T-helper 1 cell treated with Interleukin-12 subunit alpha and Interleukin-12 subunit beta and Interleukin-4 antibody, amounts not matched to agents 30 μg/mL and 1 μg/mL, for 36 hours (primary cell): Measurements from ENCODE around the gene CEP164.

Source experiments
- H3K27ac Mint-ChIP-seq: one replicate; pipeline ENCODE4 v1.8.0; 2021; ENCODE audit warnings: mild to moderate bottlenecking, mixed read lengths
- H3K27me3 Mint-ChIP-seq: one replicate; pipeline ENCODE4 v1.8.0; 2021; ENCODE audit warnings: low read depth, mixed read lengths
- H3K36me3 Mint-ChIP-seq: one replicate; pipeline ENCODE4 v1.8.0; 2021; ENCODE audit warnings: low read depth, mixed read lengths
- H3K4me1 Mint-ChIP-seq: one replicate; pipeline ENCODE4 v1.8.0; 2021; ENCODE audit warnings: low read depth, mixed read lengths
- H3K4me3 Mint-ChIP-seq: one replicate; pipeline ENCODE4 v1.8.0; 2021; ENCODE audit warnings: mild to moderate bottlenecking, moderate library complexity, mixed read lengths
- H3K9me3 Mint-ChIP-seq: one replicate; pipeline ENCODE4 v1.8.0; 2021; ENCODE audit warnings: mixed read lengths

The CEP164 gene

DNA sequence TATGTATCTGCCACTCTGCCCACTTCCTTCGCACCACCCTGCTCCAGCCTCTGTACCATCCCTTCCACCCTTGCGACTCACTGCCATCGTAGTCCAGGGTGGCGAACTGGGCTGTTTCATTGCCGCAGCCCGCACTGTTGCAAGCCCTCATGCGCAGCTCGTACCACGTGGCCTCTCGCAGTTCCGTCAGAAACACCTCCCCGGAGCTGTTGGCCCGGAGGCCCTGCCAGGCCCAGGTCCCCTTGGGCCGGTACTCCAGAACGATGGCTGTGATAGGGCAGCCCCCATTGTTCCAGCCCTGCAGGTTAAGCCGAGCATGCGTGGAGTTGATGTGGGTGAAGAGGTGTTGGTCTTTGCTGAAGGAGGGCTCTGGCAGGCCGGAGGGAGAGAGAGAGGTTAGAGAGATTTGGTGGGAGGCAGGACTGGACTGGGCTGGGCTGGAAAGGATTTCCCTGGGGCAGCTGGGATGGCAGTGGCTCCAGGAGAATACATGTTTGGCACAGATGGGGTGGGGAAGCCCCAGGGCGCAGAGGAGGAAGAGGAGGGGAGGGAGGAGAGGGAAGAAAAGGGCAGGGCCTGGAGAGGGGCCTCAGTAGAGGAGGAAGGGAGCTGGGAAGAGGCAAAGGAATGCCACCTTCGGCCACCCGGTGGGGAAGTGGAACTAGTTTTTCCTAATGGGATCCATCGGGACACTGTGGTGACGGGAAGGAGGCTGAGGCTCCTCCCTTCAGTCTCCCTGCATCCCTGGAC lies 109.6 kb downstream of the CEP164 start:
- Mint-ChIP-seq H3K27ac (no peak overlapping the region), H3K27me3 (peaks cover 13% of the 10 kb centered on the region), H3K4me3 (no peak overlapping the region), H3K36me3 (no peaks in the 10 kb centered on the region), H3K9me3 (no peaks in the 10 kb centered on the region), H3K4me1 (no peaks in the 10 kb centered on the region)

DNA sequence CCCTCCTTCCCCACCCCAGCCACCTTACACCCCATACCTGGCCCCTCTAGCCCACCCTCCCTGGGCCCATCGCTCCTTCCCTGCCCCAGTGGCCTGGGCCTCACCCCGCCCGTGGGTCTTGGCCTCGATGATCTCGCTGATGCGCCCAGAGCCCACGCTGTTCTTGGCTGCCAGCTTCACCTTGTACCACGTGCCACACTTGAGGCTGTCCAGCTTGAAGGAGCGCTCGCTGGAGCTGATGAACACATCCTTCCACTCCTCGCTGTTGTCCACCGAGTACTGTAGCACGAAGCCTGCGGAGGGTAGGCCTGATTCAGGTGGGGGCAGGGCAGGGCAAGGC lies 110.1 kb downstream of the CEP164 start:
- no peaks in the 10 kb centered on the region for H3K4me1 Mint-ChIP-seq
- peaks cover 14% of the 10 kb centered on the region for H3K27me3 Mint-ChIP-seq
- H3K36me3 Mint-ChIP-seq, result no peaks in the 10 kb centered on the region
- no peaks in the 10 kb centered on the region for H3K9me3 Mint-ChIP-seq
- no peak overlapping the region for H3K27ac Mint-ChIP-seq
- no peak overlapping the region for H3K4me3 Mint-ChIP-seq

DNA sequence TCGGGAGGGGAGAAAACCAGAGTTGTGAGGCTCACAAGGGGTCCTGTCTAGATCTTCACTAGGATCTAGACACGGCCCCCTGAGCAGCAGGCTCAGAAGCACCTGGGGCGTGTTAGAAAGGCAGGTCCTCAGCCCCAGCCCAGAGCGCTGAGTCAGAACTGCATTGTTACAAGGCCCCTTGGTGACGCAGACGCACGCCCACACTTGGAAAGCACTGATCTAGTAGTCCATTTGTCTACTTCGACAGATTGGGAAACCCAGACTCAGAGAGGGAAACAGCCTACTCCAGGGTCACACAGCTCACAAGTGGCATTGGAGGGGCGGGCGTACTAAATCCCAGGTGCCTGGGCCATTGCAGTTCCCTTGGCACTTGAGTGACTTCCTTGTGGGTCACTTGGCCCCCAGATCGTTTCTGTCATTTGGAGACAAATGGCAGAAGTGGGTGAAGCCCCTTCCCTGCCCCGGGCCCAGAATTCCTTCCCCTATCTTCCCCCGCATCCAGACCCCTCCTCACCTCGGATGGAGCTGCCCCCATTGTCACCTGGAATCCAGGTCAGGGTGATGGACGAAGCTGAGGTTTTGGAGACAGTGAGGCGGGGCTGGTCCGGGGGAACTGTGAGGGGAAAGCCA lies 110.8 kb downstream of the CEP164 start:
- Mint-ChIP-seq H3K4me3 (no peak overlapping the region), H3K4me1 (no peaks in the 10 kb centered on the region), H3K36me3 (no peaks in the 10 kb centered on the region), H3K9me3 (no peaks in the 10 kb centered on the region), H3K27me3 (peaks cover 14% of the 10 kb centered on the region), H3K27ac (no peak overlapping the region)

DNA sequence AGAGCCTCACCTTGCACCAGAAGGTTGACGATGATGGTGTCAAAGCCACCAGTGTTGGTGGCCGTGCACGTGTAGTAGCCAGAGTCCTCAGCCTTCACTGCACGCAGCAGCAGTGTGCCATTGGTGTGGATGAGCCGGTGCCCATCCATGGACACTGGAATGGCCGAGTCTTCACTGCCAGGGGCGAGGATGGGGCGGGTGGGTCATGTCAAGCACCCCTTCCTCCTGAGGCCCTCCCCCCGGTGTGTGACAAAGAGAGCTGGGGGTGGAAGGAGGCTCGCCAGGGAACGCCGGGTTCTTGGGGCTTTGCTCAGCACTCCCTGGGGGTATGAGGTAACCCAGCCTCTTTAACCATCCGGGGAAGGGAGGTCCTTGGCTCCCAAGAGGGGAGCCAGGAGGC lies 111.6 kb downstream of the CEP164 start:
- no peak overlapping the region for H3K27ac Mint-ChIP-seq
- H3K4me1 Mint-ChIP-seq, result no peaks in the 10 kb centered on the region
- no peaks in the 10 kb centered on the region for H3K36me3 Mint-ChIP-seq
- no peak overlapping the region for H3K4me3 Mint-ChIP-seq
- H3K27me3 Mint-ChIP-seq, result peaks cover 19% of the 10 kb centered on the region
- no peaks in the 10 kb centered on the region for H3K9me3 Mint-ChIP-seq

DNA sequence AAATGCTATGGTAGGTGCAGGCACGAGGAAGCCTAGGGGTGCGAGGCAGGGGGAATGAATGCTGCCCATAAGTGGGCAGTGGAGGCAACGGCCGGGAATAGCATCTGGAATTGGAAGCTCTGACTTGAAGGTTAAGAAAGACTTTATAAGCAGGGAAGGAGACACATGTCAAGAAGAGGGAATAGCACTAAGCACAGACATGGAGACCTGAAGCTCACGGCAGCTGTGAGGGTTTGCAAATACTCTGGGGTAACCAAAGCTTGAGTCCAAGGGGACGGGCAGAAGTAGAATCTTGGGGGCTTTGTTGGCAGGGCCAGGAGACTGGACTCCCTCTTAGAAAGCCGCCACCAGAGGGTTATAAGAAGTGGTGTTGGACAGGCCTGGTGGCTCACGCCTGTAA lies 112.6 kb downstream of the CEP164 start:
- Mint-ChIP-seq H3K27me3 (peaks cover 25% of the 10 kb centered on the region), H3K36me3 (no peaks in the 10 kb centered on the region), H3K4me1 (no peaks in the 10 kb centered on the region), H3K9me3 (no peaks in the 10 kb centered on the region), H3K27ac (no peak overlapping the region), H3K4me3 (no peak overlapping the region)

DNA sequence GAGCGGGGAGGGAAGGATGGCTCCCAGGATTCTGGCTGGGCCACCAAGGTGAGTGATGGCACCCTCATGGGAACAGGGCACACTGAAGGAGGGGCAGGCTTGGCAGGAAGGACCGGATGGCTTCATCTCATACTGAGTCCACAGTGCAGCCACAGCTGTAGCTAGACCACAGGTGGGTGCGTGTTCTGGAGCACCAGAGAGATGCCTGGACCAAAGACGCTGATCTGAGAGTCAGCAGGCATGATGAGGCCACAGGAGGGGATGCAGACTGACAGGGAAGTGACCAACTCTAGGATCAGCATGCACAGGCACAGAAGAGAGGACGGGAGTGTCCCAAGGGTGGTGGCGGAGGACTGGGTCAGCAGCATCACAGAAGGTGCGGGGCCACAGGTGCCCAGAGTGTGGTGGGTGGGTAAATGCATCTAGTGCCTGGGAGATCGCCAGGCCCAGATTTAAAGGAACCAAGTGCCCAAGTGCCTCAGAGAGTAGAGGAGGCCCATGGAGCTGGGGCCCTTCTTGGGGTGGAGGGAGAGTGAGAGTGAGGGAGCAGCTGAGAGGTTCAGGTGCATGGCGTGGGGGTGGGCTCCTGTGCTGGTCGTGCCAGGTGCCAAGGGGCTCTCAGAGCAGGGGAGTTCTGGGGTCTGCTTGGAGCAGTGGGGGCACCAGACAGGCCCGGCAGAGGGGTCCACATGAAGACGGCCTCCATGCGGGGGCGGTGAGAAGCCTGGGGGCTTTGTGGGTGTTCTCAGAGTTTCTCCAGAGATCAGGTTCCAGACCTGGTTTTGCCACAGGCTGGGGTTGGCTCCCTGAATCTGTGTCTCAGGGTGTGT lies 113.7 kb downstream of the CEP164 start:
- Mint-ChIP-seq H3K27ac (no peak overlapping the region), H3K9me3 (no peaks in the 10 kb centered on the region), H3K36me3 (no peaks in the 10 kb centered on the region), H3K4me3 (no peak overlapping the region), H3K27me3 (peaks cover 16% of the 10 kb centered on the region), H3K4me1 (no peaks in the 10 kb centered on the region)

DNA sequence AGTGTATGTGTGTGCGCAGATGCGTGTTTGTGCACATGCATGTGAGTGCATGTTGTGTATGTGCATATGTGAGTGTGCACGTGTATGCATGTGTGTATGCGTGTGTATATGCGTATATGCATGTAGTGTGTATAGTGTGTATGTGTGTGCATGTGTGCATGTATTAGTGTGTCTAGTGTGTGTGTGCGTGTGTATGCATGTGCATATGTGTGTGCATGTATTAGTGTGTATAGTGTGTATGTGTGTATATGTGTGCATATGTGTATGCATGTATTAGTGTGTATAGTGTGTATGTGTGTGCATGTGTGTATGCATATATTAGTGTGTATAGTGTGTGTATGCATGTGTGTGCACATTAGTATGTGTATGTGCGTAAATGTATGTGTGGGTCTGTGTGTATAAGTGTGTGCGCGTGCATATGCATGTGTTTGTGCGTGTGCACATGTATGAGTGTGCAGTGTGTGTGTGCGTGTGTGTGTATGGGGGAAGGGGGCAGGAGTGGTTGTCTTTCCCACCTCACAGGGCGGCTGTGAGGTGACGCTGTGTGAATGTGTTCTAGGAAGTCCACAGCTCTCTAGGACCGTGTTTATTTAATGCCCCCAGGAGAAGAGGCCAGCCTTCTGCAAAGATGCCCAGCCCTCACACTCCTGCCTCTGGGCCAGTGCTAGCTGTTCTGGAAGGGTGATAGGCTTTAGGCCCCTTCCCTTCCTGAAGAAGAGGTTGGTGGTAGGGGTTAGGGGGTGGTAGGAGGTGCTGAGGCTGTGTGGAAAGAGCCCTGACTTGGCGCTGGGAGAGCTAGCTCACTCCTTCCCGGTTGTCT lies 114.6 kb downstream of the CEP164 start:
- Mint-ChIP-seq H3K27ac (no peak overlapping the region), H3K27me3 (peaks cover 15% of the 10 kb centered on the region), H3K36me3 (no peaks in the 10 kb centered on the region), H3K9me3 (no peaks in the 10 kb centered on the region), H3K4me1 (no peaks in the 10 kb centered on the region), H3K4me3 (no peak overlapping the region)

DNA sequence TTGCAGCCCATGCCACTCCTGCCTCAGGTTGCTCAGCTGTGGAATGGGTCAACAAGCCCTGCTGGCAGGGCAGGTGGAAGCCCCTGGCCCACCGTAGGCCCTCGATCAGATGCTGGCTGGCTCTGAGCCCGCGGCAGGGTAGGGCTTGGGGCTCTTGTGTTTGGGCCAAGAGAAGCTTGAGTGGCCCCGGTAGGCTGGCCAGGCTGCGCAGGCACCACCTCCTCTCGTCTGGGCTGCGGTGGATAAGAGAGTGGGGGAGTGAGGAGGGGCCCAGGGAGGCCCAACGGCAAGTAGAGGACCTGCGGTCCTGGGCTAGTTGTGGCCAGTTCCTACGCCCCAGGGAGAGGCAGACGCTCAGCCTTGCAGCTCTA lies 115.2 kb downstream of the CEP164 start:
- Mint-ChIP-seq H3K27ac (no peak overlapping the region), H3K27me3 (peaks cover 15% of the 10 kb centered on the region)

DNA sequence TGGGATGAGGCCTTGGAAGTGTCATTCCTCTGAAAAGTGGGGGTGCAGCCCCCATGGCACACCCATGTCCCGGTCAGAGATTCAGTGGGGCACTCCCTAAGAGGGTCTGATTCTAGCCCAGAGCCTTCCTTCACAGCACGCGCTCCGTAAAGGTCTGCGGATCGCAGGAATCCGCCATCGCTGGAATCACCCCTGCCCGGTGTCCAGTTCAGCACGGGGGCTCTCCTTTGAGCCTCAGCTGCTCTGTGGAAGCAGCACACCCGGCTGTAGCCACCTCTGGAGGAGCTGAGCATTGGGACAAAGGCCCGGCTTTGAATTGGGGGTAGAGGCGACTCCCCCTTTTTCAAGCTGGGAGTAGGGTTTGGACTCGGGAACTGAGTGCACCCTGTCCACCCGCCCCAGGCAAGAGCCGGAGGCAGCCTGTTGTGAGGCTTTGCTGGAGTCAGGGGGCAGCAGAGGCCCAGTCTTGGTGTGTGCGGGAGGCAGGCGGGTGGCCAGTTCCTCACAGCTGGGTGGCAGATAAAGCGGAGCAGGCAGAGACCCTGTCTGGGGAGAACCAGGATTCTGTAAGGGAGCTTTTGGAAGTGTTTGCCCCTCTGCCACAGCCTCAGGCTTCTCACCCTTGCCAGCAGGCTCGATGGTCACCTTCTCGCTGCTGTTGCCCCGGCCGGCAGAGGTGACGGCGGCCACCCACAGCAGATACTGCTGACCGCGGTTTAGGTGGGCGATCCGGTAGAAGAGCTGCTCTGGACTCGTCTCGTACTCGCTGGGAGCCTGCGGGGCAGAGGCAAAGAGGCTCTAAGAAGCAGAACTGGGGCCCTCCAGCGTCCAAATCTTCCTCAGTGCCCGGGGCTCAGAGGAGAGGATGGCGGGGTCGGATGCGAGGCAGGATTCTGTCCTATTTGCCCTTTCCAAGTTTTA lies 115.9 kb downstream of the CEP164 start:
- Mint-ChIP-seq H3K9me3 (no peaks in the 10 kb centered on the region), H3K27me3 (peaks cover 15% of the 10 kb centered on the region), H3K4me1 (no peaks in the 10 kb centered on the region), H3K4me3 (no peak overlapping the region), H3K27ac (no peak overlapping the region), H3K36me3 (no peaks in the 10 kb centered on the region)

More for the DNA sequence above, 115.2 kb downstream of the CEP164 start:
- Mint-ChIP-seq H3K4me3 (no peak overlapping the region), H3K4me1 (no peaks in the 10 kb centered on the region), H3K9me3 (no peaks in the 10 kb centered on the region), H3K36me3 (no peaks in the 10 kb centered on the region)

DNA sequence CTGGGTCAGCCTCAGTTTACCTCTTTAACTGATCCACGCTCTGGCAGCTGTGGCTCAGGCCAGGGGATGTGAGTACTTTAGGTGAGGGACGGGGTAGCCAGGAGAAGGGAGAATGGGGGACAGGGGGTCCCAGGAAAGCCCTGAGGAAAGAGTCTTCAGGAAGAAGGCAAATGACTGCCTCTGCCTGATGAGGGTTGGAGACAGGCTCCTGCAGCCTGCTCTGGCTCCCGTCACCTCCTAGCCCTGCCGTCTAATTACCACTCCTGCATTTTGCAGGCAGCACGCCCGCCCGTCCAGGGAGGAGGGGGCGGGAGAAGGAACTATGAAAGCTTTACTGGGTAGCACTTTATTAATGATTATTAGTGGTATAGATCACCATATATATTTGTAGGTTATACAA lies 116.6 kb downstream of the CEP164 start:
- Mint-ChIP-seq H3K4me1 (no peaks in the 10 kb centered on the region), H3K9me3 (no peaks in the 10 kb centered on the region), H3K27ac (no peak overlapping the region), H3K36me3 (no peaks in the 10 kb centered on the region), H3K4me3 (no peak overlapping the region), H3K27me3 (peaks cover 15% of the 10 kb centered on the region)

DNA sequence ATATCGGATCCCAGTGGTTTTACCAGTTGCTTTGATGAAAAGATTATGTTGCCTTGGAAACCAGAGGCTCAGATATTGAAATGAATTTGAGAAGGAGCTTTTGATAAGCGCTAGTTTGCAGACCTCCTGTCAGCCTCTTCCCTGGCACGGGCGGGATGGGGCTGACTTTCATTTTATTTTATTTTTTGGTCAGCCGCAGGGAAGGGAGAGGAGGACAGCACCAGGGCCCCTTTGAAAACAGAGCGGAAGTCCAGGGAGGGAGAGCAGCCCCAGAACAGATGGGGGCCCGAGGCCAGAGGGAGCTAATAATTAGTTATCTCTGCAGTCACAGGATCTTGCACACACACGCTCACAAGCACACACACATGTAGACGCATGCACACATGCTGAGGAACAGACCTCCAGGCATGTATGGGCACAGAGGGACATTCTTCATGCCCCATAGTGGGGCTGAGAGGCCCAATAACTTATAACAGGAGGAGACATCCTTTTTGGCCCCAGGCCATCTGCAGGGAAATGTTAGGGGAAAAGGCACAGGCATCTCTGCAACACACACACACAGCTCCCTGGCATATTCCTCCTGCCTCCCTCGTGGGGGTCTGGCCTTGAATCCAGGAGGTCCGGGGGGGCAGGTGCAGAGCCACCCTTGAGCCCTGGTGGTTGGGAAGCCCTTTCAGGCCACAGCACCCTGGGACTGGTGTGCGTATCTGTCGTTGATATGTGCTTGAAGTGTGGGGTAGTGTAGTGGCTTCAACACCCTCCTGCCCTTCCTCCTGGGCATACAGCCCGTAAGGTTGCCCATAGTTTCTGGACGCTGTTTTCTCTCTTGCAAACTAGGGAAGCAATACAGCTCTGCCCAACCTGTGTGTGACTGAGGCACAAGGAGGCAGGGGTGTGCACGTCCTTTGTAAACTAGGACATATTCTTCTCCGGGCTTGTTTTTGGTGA lies 117.3 kb downstream of the CEP164 start:
- peaks cover 15% of the 10 kb centered on the region for H3K27me3 Mint-ChIP-seq
- no peaks in the 10 kb centered on the region for H3K36me3 Mint-ChIP-seq
- H3K4me1 Mint-ChIP-seq, result no peaks in the 10 kb centered on the region
- no peaks in the 10 kb centered on the region for H3K9me3 Mint-ChIP-seq
- H3K27ac Mint-ChIP-seq, result no peak overlapping the region
- no peak overlapping the region for H3K4me3 Mint-ChIP-seq

DNA sequence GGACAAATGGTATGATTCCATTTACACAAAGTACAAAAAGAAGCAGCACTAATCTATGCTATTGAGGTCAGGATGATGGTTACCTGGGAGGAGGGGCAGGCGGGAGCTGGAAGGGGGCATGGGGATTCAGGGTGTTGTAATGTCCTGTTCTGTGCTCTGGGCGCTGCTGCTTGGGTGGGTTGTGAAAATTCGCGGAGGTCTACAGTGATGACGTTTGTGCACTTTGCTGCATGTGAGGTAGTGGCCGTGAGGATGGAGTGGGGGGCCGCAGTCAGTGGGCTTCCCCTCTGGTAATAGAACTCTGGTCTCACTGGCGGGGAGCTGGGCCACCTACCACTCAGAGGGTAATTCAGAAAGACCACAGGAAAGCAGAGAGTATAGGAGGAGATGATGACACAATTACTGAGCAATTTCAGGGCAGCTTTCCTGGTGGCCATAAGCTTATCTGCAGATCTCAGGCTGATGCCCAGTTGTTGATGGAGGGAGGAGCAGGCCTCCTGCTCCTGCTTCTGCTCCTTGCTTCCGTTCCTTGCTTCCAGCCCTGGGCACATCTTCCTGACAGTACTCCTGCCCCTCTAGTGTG lies 121.5 kb downstream of the CEP164 start:
- Mint-ChIP-seq H3K27ac (no peak overlapping the region), H3K4me1 (no peaks in the 10 kb centered on the region), H3K36me3 (no peaks in the 10 kb centered on the region), H3K9me3 (peaks cover 4% of the 10 kb centered on the region), H3K27me3 (peaks cover 16% of the 10 kb centered on the region), H3K4me3 (no peak overlapping the region)
